ENCODE measurements around the gene KCNAB1.
"Not testable (repeated sequence)": the region's sequence is repeated elsewhere in the genome, so short reads cannot be mapped to it uniquely, and the experiment has no call there.

The KCNAB1 gene

GRCh38 chr3:156217674-156218352 is 97.4 kb downstream of the KCNAB1 start:
- peak; percentile 55 for DNase-seq (ENCODE audit: low read depth, low spot score)

- no peak for DNase-seq (ENCODE audit: low read depth, low spot score)
Observed at GRCh38 chr3:156218353-156218744, 98.0 kb downstream of the KCNAB1 start.

GRCh38 chr3:156222381-156222780 is 102.0 kb downstream of the KCNAB1 start:
- not testable (repeated sequence) for DNase-seq (ENCODE audit: low read depth, low spot score)

DNA sequence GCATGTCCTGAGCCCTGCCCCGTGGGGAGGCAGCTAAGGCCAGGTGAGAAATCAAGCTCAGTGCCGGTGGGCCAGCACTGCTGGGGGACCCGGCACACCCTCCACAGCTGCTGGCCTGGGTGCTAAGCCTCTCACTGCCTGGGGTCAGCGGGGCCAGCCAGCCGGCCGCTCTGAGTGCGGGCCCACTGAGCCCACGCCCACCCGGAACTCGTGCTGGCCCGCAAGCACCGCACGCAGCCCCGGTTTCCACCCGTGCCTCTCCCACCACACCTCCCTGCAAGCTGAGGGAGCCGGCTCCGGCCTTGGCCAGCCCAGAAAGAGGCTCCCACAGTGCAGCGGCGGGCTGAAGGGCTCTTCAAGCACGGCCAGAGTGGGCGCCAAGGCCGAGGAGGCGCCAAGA is 103.7 kb downstream of the KCNAB1 start:
- DNase-seq (ENCODE audit: low read depth, low spot score), result not testable (repeated sequence)

DNA sequence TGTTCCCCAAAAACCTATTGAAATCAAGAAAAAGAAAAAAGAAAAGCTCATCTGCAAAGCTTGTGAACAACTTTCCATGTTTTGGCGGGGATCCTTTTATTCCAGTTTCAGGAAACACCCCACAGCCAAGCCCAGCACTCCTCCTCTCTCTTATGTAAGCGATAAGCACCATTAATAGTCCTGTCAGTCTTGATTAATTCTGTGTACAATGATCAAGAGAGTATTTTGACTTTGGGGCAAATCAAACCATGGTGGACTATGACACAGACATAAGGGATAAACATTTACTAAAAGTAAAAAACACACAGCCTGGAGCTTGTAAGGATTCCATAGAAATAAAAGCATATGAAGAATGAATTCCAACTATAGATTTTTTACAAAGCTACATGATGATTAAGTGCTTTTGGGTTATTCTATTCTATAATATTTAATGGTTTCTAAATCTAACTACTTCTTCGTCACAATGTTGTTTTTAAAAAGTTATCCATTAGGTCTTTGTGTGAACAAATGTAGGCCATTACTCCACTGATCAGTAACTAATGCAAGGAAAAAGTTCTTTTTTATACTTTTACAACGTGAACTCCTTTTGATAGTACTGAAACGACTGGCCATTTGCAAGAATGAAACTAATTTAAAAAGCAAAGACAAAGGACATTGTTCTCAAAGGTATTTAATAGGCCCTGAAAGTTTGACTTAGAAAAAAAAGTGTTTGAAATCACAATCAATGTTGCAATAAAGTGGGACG is 106.5 kb downstream of the KCNAB1 start:
- DNase-seq (ENCODE audit: low read depth, low spot score), result no peak

DNA sequence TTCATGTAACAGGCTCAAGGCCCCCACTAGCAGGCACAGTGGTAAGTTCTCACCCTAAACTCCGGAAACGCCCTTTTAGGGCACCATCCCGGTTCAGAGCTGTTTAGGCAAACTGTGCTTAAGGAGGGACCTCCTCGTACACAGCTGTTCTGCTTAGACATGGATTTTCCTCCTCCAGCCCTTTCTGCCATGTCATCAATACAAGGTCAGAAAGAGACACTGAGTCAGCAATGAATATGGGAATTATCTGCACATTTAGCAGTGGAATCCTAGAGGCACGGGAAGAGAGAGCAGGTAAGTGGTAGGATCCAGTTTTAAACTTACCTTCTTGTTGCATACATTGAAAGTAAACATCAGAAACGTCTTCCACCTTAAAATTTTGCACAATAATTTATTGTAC is 107.3 kb downstream of the KCNAB1 start:
- no peak for DNase-seq (ENCODE audit: low read depth, low spot score)

DNA sequence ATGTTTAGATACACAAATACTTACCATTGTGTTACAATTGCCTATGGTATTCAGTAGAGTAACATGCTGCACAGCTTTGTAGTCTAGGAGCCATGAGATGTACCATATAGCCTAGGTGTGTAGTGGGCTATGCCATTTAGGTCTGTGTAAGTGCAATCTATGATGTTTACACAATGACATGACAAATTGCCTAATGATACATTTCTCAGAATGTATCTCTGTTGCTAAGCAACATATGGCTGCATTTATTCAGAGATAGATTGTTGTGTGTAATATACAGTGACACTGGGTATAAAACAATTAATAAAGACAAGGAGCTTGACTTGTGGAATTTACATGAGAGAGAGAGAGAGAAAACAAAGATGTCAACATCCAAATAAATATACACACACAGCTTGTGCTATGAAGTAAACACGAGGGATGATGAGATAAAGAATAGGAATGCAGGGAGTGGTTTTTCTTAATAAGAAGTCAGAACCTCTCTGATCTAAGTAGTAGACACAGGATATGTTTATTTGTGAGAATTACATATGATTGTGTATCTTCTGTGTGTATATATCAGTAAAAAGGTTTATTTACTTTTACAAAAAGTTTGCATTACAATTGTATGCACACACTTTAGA is 110.0 kb downstream of the KCNAB1 start:
- DNase-seq (ENCODE audit: low read depth, low spot score), result no peak

- not testable (repeated sequence) for DNase-seq (ENCODE audit: low read depth, low spot score)
Observed at GRCh38 chr3:156231221-156231620, 110.8 kb downstream of the KCNAB1 start.

GRCh38 chr3:156233876-156234275 is 113.5 kb downstream of the KCNAB1 start:
- no peak for DNase-seq (ENCODE audit: low read depth, low spot score)

GRCh38 chr3:156236556-156237260 is 116.3 kb downstream of the KCNAB1 start:
- DNase-seq (ENCODE audit: low read depth, low spot score), result no peak

GRCh38 chr3:156240642-156241041 is 120.3 kb downstream of the KCNAB1 start:
- no peak for DNase-seq (ENCODE audit: low read depth, low spot score)

- DNase-seq (ENCODE audit: low read depth, low spot score), result no peak
Observed at GRCh38 chr3:156246961-156247725, 126.8 kb downstream of the KCNAB1 start.

- no peak for DNase-seq (ENCODE audit: low read depth, low spot score)
Observed at GRCh38 chr3:156250550-156250949, 130.2 kb downstream of the KCNAB1 start.

DNA sequence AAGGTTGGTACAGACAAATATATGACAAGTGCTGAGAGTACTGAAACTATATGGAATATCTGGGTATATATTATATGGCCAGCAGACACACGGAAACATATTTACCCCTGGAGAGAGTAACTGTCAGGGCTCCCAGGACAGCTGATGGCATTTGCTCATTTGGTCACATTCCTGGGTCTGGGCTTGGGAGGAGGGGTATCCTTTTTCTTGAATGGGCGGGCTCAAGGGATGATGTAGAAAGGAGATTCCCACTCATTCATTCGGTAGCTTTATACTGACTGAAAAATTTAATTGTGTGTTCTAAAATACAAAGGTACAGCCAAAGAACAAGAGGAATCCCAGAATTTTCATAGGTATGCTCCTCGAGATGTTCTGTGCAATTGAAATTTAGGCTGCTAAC is 131.0 kb downstream of the KCNAB1 start:
- DNase-seq (ENCODE audit: low read depth, low spot score), result no peak

DNA sequence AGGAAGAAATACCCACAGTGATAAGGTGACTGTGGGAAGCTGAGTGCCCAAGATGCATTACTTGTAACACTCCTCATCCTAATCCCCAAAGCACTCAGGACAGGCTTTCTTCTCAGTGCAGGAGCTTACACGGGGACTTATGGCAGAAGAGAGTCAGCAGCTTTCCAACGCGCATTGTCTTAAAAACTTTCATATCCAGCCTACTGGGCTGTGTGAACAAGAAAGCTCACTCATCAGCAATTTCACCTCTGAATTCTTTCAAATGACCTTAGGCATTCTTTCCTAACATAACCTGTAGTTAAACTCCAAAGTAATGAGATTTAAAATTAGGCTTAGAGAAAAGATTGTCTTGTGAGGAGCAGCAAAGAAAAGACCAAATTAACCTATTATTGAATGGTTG is 132.3 kb downstream of the KCNAB1 start:
- no peak for DNase-seq (ENCODE audit: low read depth, low spot score)

- no peak for DNase-seq (ENCODE audit: low read depth, low spot score)
Observed at GRCh38 chr3:156253150-156253549, 132.8 kb downstream of the KCNAB1 start.

GRCh38 chr3:156256256-156256655 is 135.9 kb downstream of the KCNAB1 start:
- no peak for DNase-seq (ENCODE audit: low read depth, low spot score)

GRCh38 chr3:156256945-156257344 is 136.6 kb downstream of the KCNAB1 start:
- DNase-seq (ENCODE audit: low read depth, low spot score), result no peak

GRCh38 chr3:156258301-156258700 is 137.9 kb downstream of the KCNAB1 start:
- no peak for DNase-seq (ENCODE audit: low read depth, low spot score)

GRCh38 chr3:156259896-156260295 is 139.5 kb downstream of the KCNAB1 start:
- DNase-seq (ENCODE audit: low read depth, low spot score), result no peak

- DNase-seq (ENCODE audit: low read depth, low spot score), result no peak
Observed at GRCh38 chr3:156260331-156260730, 140.0 kb downstream of the KCNAB1 start.

Data from astrocyte of the hippocampus (primary cell).